Transverse colon (tissue), 4 donors: Measurements from ENCODE around the gene MYLK.

Experiments
- CTCF ChIP-seq, 5 experiments: fragments of 200-600 bp in 3 of 5; fragments of 450-650 bp in 2 of 5; sonication (generic) in 3 of 5; IDR thresholded peaks; 1 replicate in 2 of 5; 2 replicates in 3 of 5; pipeline ENCODE4 v1.5.1; 2016 to 2017; ENCODE audit warnings: antibody characterized with exemption in 5 of 5, inconsistent platforms in 3 of 5, mild to moderate bottlenecking in 2 of 5, moderate library complexity in 1 of 5
- POLR2AphosphoS5 ChIP-seq, 3 donors: sonication (generic); formaldehyde crosslinking; IDR thresholded peaks; one replicate each; pipeline ENCODE4 v1.6.1; 2016; ENCODE audit warnings: antibody characterized with exemption in 3 of 3

- no peak for TF ChIP-seq CTCF (IDR thresholded peaks at IDR 0.05)
- TF ChIP-seq POLR2AphosphoS5 (IDR thresholded peaks at IDR 0.05): no peak
Measured at GRCh38 chr3:123847209-123847608, 36.9 kb downstream of the MYLK start.
